HepG2 (cell line): ENCODE data around the gene PDGFD. TPM values are rescaled to one million over a fixed set of nuclear protein-coding genes. Genes with fewer than 3 reads are reported as not detected.

Source experiments
- ATF3 ChIP-seq: sonication (generic); formaldehyde crosslinking; IDR thresholded peaks from 2 replicates; pipeline ENCODE4 v1.4.0; 2020; ENCODE audit warnings: missing genetic modification reagents
- CHCHD3 ChIP-seq: sonication (generic); formaldehyde crosslinking; IDR thresholded peaks from 2 replicates; pipeline ENCODE4 v1.8.0; 2022; ENCODE audit warnings: mild to moderate bottlenecking, missing genetic modification reagents, moderate library complexity
- DMAP1 ChIP-seq: IDR thresholded peaks from 2 replicates; pipeline ENCODE4 v1.6.1; 2016
- DPF2 ChIP-seq: sonication (generic); formaldehyde crosslinking; IDR thresholded peaks from 2 replicates; pipeline ENCODE4 v1.4.0; 2020; ENCODE audit warnings: mild to moderate bottlenecking, low read depth, missing genetic modification reagents, borderline replicate concordance
- FOXP1 ChIP-seq, 2 experiments: fragments of 450-650 bp in 1 of 2; IDR thresholded peaks; 2 replicates each; pipeline ENCODE4 v1.6.1; 2017 to 2018; ENCODE audit warnings: antibody characterized with exemption in 1 of 2
- HMGA1 ChIP-seq: sonication (generic); formaldehyde crosslinking; conservative IDR thresholded peaks from 2 replicates; pipeline ENCODE4 v1.4.0; 2020; ENCODE audit warnings: missing genetic modification reagents
- HNF1B ChIP-seq: sonication (generic); formaldehyde crosslinking; IDR thresholded peaks from 2 replicates; pipeline ENCODE4 v1.5.1; 2020; ENCODE audit warnings: mild to moderate bottlenecking, moderate library complexity, missing genetic modification reagents
- KAT8 ChIP-seq: IDR thresholded peaks from 2 replicates; pipeline ENCODE4 v1.6.1; 2016; ENCODE audit warnings: missing genetic modification reagents, missing compliant biosample characterization
- MIER3 ChIP-seq: IDR thresholded peaks from 2 replicates; pipeline ENCODE4 v1.6.1; 2016; ENCODE audit warnings: missing compliant biosample characterization, borderline replicate concordance
- NCOA2 ChIP-seq: sonication (generic); formaldehyde crosslinking; IDR thresholded peaks from 2 replicates; pipeline ENCODE4 v1.8.0; 2022; ENCODE audit warnings: inconsistent platforms
- NFIB ChIP-seq: sonication (generic); formaldehyde crosslinking; IDR thresholded peaks from 2 replicates; pipeline ENCODE4 v1.9.0; 2021; ENCODE audit warnings: missing genetic modification reagents, mild to moderate bottlenecking, borderline replicate concordance
- SIN3B ChIP-seq: fragments of 150-350 bp; IDR thresholded peaks from 2 replicates; pipeline ENCODE4 v1.6.1; 2014; ENCODE audit warnings: low read length
- SIX1 ChIP-seq: sonication (generic); formaldehyde crosslinking; IDR thresholded peaks from 2 replicates; pipeline ENCODE4 v1.4.0; 2020; ENCODE audit warnings: missing genetic modification reagents, borderline replicate concordance
- SOX13 ChIP-seq, 3 experiments: fragments of 450-650 bp in 1 of 3; sonication (generic) in 1 of 3; formaldehyde crosslinking in 1 of 3; IDR thresholded peaks in 2 of 3; conservative IDR thresholded peaks in 1 of 3; 2 replicates each; pipeline versions ENCODE4 v1.5.0 to v1.6.1; 2016 to 2020; ENCODE audit warnings: antibody characterized with exemption in 1 of 3, mild to moderate bottlenecking in 1 of 3, missing compliant biosample characterization in 1 of 3, missing genetic modification reagents in 1 of 3, moderate library complexity in 1 of 3
- ZFP37 ChIP-seq: sonication (generic); formaldehyde crosslinking; IDR thresholded peaks from 2 replicates; pipeline ENCODE4 v1.4.0; 2020; ENCODE audit warnings: missing genetic modification reagents, borderline replicate concordance
- ZFYVE20 ChIP-seq: sonication (generic); formaldehyde crosslinking; IDR thresholded peaks from 2 replicates; pipeline ENCODE4 v1.8.0; 2023; ENCODE audit warnings: low read depth, mild to moderate bottlenecking, moderate library complexity, missing genetic modification reagents, borderline replicate concordance
- ZNF207 ChIP-seq: fragments of 450-650 bp; IDR thresholded peaks from 2 replicates; pipeline ENCODE4 v1.6.1; 2016; ENCODE audit warnings: antibody characterized with exemption, borderline replicate concordance
- ZNF256 ChIP-seq: sonication (generic); formaldehyde crosslinking; conservative IDR thresholded peaks from 2 replicates; pipeline ENCODE4 v1.4.0; 2020; ENCODE audit warnings: missing genetic modification reagents
- ZNF3 ChIP-seq: IDR thresholded peaks from 2 replicates; pipeline ENCODE4 v1.7.0; 2017; ENCODE audit warnings: inconsistent platforms
- ZNF530 ChIP-seq: sonication (generic); formaldehyde crosslinking; IDR thresholded peaks from 2 replicates; pipeline ENCODE4 v1.5.0; 2020; ENCODE audit warnings: low read depth, mild to moderate bottlenecking, missing genetic modification reagents
- ZNF629 ChIP-seq: sonication (generic); formaldehyde crosslinking; conservative IDR thresholded peaks from 2 replicates; pipeline ENCODE4 v1.5.0; 2020; ENCODE audit warnings: missing genetic modification reagents
- ZNF772 ChIP-seq: sonication (generic); formaldehyde crosslinking; IDR thresholded peaks from 2 replicates; pipeline ENCODE4 v1.5.0; 2020; ENCODE audit warnings: mild to moderate bottlenecking, missing genetic modification reagents
- ZNF782 ChIP-seq: sonication (generic); formaldehyde crosslinking; IDR thresholded peaks from 2 replicates; pipeline ENCODE4 v1.4.0; 2020; ENCODE audit warnings: missing genetic modification reagents, mild to moderate bottlenecking, borderline replicate concordance
- ZNF891 ChIP-seq: sonication (generic); formaldehyde crosslinking; IDR thresholded peaks from 2 replicates; pipeline ENCODE4 v1.5.0; 2020; ENCODE audit warnings: mild to moderate bottlenecking, missing genetic modification reagents
- polyA plus RNA-seq, 8 experiments: library from polyadenylated mRNA; depleted of rRNA in 3 of 8; stranded (reverse) in 7 of 8; unstranded in 1 of 8; fragments of >200 nt; fragmentation: Illumina TruSeq in 4 of 8; extraction: Trizol in 4 of 8; gene quantifications; 2 replicates each; pipeline versions ENCODE4 v1.2.1 to v1.2.3, GENCODE V29; 2011 to 2016; ENCODE audit warnings: low read depth in 4 of 8, missing spikeins in 1 of 8, mixed read lengths in 1 of 8; ENCODE audit not compliant: insufficient read depth in 1 of 8
- total RNA-seq, 5 experiments: library from RNA; depleted of rRNA; stranded (reverse); fragments of >200 nt; fragmentation: Illumina TruSeq; extraction: Trizol; gene quantifications; 2 replicates each; pipeline ENCODE4 v1.2.3, GENCODE V29; 2016; ENCODE audit warnings: low read depth in 1 of 5
- TF ChIP-seq, protein P1 (sequence below): sonication (generic); formaldehyde crosslinking; IDR thresholded peaks from 2 replicates; pipeline ENCODE4 v1.8.0; 2022; ENCODE audit warnings: mild to moderate bottlenecking, missing genetic modification reagents; ENCODE audit not compliant: insufficient replicate concordance
- TF ChIP-seq, protein P2 (sequence below): sonication (generic); formaldehyde crosslinking; conservative IDR thresholded peaks from 2 replicates; pipeline ENCODE4 v1.4.0; 2020; ENCODE audit warnings: missing genetic modification reagents
- TF ChIP-seq, protein P3 (sequence below): sonication (generic); formaldehyde crosslinking; IDR thresholded peaks from 2 replicates; pipeline ENCODE4 v1.8.1; 2023; ENCODE audit warnings: missing genetic modification reagents, inconsistent platforms, borderline replicate concordance

Gene PDGFD
- total and polyA plus RNA-seq, 2 of the 13 experiments (the other 11 are each of a cell fraction or from before 2014, with no cell fraction given) = 0.09 to 0.29 TPM

DNA sequence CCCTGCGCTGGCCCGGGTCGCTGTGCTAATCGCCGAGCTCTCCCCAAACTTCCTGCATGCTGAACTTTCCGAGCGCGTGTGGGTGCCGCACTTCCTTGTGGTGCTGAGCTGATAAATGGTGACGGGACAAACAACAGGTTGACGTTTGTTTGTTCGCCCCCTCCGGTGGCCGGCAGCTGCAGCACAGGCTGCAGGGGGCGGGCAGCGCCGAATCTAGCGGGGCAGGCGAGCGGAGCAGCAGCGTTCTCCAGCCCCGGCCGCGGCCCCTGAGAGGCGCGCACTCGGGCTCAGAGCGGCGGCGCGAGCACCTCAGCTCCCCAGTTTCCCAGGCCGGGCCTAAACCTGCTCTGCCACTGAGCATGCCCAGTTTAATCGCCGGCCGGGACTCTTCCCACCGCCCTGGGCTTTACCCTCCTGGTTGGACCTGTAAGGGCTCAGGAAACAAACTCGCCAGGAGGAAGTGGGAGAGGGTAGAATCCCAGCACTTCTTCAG is at the start of gene PDGFD (continued):
- TF ChIP-seq SIN3B = no peak
- TF ChIP-seq KAT8 (CRISPR knock-in tag) = peak; percentile 65
- TF ChIP-seq ZNF530 (CRISPR knock-in tag) = no peak
- no peak for TF ChIP-seq FOXP1 (IDR thresholded peaks at IDR 0.05)
- TF ChIP-seq FOXP1 (CRISPR knock-in tag; IDR thresholded peaks at IDR 0.05) = no peak
- no peak for TF ChIP-seq ZFYVE20 (CRISPR knock-in tag)
- TF ChIP-seq SIX1 = no peak
- TF ChIP-seq, protein P1, sequence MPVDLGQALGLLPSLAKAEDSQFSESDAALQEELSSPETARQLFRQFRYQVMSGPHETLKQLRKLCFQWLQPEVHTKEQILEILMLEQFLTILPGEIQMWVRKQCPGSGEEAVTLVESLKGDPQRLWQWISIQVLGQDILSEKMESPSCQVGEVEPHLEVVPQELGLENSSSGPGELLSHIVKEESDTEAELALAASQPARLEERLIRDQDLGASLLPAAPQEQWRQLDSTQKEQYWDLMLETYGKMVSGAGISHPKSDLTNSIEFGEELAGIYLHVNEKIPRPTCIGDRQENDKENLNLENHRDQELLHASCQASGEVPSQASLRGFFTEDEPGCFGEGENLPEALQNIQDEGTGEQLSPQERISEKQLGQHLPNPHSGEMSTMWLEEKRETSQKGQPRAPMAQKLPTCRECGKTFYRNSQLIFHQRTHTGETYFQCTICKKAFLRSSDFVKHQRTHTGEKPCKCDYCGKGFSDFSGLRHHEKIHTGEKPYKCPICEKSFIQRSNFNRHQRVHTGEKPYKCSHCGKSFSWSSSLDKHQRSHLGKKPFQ (CRISPR knock-in tag) = no peak
- no peak for TF ChIP-seq DPF2
- no peak for TF ChIP-seq ATF3
- no peak for TF ChIP-seq MIER3
- TF ChIP-seq DMAP1 (CRISPR knock-in tag) = peak; percentile 48; the same call in 1 of the 2 replicates
- TF ChIP-seq, protein P2, sequence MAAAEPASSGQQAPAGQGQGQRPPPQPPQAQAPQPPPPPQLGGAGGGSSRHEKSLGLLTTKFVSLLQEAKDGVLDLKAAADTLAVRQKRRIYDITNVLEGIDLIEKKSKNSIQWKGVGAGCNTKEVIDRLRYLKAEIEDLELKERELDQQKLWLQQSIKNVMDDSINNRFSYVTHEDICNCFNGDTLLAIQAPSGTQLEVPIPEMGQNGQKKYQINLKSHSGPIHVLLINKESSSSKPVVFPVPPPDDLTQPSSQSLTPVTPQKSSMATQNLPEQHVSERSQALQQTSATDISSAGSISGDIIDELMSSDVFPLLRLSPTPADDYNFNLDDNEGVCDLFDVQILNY (CRISPR knock-in tag) = no peak
- no peak for TF ChIP-seq ZNF3 (CRISPR knock-in tag)
- TF ChIP-seq ZNF629 (CRISPR knock-in tag) = no peak
- TF ChIP-seq SOX13 (IDR thresholded peaks at IDR 0.05) = no peak
- TF ChIP-seq SOX13 (CRISPR knock-in tag; conservative IDR thresholded peaks at IDR 0.05 in 1 of 2, IDR thresholded peaks at IDR 0.05 in 1 of 2) = no peak
- TF ChIP-seq ZNF782 (CRISPR knock-in tag) = no peak; the same call in 1 of the 2 replicates
- TF ChIP-seq ZNF207 = no peak
- TF ChIP-seq NFIB = no peak
- no peak for TF ChIP-seq ZNF772
- no peak for TF ChIP-seq HNF1B
- TF ChIP-seq CHCHD3 = no peak
- TF ChIP-seq ZNF256 = no peak
- TF ChIP-seq ZFP37 (CRISPR knock-in tag) = no peak
- TF ChIP-seq ZNF891 (CRISPR knock-in tag) = no peak
- TF ChIP-seq NCOA2 (CRISPR knock-in tag) = no peak
- TF ChIP-seq, protein P3, sequence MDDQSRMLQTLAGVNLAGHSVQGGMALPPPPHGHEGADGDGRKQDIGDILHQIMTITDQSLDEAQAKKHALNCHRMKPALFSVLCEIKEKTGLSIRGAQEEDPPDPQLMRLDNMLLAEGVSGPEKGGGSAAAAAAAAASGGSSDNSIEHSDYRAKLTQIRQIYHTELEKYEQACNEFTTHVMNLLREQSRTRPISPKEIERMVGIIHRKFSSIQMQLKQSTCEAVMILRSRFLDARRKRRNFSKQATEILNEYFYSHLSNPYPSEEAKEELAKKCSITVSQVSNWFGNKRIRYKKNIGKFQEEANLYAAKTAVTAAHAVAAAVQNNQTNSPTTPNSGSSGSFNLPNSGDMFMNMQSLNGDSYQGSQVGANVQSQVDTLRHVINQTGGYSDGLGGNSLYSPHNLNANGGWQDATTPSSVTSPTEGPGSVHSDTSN (CRISPR knock-in tag) = no peak
- no peak for TF ChIP-seq HMGA1 (CRISPR knock-in tag)
